CD4-positive, alpha-beta T cell treated with Interleukin-2 at 100 ng/mL for 4 hours (primary cell): ENCODE results near the gene PMEPA1.

Experiments used
- DNase-seq: peaks from one replicate; pipeline ENCODE4 v3.0.0-alpha.2; 2020; ENCODE audit warnings: low spot score

Gene PMEPA1

DNA sequence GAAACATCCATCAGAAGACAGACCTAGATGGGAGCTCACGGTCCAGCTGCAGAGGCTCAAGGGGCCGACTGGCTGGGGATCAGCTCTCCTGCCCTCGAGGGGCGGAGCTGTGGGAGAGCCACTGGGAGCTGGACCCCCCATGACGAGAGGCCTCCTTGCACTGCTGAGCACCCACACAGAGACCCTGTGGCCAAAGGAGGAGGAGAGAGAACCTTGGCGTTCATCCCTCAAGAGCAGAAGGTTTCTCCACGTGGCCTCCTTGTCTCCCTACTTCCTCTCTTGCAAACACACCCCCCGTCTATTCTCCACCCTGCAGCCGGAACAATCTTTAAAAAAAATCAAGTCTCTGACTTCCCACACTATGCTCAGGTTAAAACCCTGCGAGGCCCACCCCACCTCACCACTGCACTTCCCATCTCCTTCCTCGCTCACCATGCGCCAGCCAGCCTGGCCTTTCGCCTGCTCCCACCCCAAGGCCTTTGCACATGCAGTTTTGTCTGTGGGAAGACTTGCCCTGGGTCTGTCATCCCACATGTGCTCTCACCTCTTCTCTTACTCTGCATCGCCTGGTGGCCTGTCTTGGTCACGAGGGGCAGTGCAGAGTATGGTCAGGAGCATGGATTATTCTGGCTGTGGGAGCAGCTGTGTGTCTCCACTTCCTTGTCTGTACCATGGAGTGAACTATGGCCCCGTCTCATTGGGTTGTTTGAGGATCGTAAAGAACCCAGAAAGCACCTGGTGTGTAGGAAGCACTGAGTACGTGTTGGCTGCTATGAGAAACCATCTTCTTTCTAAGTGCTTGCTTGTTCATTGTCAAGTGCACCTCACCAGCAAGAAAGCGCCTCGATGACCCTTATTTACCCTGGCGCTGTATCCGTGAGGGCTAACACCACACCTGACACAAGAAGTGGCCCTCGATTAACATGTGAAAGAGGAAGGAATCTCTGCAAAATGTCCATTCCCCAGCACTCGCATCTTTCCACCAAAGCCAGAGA, 32.9 kb downstream of the PMEPA1 start:
- DNase-seq: no peak

DNA sequence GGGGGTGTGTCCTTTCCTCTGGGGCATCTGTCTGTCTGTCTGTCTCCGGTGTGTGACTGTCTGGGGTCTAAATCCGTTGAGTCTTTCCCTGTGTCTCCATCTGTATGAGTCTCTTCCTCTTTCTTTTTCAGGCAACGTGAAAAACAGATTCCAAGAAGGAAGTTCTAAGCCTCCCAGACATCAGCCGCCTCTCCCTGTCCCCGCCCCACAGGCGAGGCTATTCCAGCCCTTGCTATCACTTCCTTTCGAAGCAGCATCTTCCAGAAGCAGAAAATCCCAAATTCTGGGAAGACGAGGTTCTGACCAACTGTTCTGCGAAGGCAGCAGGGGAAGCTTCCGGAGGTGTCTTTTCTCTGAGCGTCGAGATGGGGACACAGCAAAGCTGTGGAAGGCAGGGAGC, 34.0 kb downstream of the PMEPA1 start:
- no peak for DNase-seq

DNA sequence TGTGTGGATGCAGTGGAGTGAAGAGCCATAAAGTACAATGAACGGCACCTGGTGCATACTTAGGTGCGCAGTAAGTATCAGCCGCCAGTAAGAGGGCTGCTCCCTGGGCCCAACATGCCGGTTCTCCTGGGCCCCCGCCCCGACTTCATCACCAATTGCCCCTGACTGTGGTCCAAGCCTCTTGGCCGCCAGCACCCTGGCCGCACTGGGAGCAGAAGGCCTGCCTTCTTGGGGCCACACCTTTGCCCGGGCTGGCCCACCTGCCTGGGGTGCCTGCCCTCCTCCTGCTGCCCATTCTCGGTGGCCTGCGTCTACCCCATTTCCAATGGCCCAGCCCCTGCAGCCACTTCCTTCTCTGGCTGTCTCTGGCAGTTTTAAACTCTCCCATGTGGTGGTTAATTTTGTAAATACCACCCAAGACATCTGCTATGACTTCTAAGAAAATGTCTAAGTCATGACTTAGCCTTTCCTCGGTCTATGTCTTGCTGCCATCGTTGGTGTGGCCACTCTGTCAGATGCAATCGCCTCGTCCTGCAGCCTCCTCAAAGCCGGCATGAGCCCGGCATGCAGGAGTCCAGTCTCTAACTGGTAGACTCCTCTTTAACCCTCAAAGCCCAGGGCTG, 36.8 kb downstream of the PMEPA1 start:
- no peak for DNase-seq

DNA sequence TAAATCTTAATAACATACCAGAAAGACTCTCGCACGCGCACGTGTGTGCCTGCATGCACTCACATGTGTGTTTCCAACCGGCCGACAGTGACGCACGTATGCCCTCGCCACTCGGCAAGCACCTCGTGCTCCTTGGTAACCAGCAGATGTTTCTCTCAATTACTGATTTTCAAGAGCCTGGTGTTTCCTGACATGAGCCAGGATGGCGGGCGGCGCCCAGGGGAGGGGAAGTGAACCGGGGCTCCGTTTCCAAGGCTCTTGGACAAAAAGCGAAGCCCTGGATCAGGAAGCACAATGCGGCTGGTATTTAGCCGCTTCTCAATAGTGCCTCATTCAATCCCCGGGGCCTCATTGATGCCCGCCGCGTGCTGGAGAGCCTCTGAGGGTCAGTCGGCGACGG, 37.7 kb downstream of the PMEPA1 start:
- DNase-seq: no peak

DNA sequence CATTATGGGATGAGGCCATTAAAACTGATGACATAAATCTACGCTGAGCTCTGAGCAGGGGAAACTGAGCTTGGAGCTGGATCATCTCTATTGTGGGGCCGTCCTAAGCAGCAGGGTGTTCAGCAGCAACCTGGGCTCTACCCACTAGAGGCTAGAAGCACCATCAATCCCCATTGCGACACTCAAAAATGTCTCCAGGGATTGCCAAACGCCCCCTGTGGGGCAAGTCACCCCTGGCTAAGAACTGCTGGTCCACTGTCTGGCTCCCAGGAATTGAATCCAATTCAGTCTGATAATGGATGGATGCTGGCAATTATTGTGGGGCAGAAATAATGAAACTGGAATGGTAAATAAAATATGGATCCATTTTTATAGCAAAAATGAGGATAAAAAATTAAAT, 38.2 kb downstream of the PMEPA1 start:
- no peak for DNase-seq

DNA sequence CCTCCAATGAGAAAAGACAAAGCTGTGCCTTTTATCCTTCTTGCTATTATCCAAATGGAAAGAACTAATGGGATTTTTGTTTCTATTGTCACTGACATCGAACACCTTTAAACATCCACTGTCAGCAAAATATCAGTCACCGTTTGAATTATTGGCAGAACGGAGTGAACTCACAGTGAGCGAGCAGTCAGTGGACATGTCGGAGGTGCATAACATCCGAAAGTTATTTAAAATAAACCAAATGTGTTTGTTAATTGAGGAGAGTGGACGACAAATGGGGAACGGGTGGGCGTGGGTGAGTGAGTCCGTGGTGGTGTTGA, 38.8 kb downstream of the PMEPA1 start:
- DNase-seq: no peak

DNA sequence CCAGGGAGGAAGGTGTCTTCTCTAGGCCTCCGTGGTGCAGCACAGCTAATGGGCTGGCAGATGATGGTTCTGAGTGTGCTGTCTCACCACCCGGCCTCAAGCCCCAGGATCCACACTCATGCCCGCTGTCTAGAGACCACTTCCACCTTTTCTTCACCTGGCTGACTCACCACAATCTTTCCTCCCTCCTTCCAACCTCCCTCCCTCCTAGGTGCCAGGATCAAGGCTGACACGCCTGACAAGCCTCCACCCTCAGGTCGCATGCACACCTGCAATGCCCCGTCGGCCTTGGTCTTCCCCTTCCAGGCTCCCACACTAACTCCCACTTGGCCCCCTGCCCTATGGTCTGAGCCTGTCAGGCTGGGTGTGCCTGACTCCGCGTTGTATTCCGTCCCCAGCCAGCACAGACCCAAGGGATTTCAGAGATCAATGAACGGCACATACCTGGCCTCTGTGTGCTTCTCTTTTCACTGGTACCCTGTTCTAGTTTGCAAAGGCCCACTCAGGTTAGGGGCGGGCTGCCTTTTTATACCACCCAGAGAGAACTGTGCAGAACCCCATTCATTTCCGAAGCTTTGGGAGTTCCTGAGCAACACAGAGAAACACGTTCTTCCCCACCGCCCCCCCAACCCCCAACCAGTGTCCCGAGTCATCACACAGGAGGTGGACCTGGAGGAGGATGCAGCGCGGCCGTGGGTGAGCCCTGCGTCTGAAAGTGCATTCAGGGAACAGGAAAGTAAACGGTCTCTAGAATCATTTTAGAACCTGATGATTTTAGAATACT, 39.3 kb downstream of the PMEPA1 start:
- no peak for DNase-seq

DNA sequence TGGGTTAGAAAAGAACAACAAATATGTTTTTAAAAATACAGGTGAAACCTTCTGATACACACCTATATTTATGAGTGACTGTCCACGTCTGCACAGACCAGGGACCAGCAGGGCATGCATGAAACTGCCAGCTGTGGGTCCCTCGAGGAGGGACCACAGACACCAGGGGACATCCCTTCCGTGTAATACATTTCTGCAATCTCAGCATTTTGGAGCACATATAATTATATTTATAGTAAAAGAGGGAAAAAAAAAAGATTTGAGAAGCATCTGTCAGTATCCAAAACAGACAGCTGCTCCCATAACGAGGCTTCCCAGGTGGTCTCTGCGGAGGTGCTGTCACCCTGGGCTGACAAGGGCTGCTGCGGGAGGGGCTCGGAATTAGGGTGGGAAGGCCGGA, 40.2 kb downstream of the PMEPA1 start:
- DNase-seq: no peak

DNA sequence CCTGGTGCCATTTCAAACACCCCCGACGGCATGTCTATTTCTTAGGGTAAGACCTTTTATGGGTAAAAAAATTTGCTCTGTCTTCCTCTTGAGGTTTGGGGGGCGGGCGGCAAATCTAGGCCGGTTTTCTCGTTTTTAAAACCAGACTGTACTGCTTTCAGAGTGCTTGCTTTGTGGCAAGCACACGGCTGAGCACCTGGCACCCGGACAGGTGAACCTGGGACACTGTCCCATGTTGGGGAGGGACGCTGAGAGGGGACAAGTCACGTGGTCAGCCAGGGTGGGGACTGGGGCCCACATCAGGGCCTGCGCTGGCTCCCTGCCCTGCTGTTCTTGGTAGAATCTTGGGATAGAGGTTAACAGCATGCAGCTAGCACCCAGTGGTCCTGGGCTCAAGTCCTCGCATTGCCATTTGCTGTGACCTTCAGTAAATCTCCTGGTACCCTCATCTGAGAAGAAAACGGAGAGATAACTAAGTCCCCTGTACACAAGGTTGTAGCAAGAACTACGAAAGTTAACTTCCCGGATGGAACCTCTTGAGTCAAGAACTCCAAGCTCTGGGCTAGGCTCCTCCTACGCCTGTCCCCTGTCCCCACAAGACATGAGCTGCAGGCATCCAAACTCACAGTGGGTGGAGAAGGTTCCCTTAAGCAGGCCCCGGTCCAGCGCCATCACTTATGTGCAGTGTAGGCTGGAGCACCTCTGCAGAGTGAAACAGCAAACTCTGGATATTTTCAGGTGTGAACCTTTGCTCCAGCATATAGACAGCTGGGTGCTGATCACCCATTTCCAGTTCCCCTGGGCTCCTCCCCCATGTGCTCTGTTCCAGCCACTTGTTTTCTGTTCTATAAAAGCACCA, 41.7 kb downstream of the PMEPA1 start:
- no peak for DNase-seq

DNA sequence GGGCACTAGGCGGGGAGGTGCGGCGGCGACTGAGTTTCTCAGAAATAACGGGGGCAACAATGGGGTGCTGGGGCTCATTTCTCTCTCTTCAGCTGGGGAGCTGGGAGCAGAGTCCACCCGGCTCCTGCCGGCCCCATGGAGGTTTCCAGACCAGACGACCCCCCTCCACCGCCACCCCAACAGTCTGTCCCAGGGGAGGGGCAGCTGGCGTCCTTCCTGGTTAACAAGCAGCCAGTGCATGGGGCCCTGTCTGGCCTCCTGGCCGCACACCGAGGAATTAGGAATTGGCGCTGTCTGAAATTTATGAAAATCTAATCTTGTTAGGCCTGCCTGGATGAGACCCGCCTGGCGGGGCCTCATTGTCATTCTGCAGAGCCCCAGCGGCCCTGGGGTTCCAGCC, 42.4 kb downstream of the PMEPA1 start:
- no peak for DNase-seq

DNA sequence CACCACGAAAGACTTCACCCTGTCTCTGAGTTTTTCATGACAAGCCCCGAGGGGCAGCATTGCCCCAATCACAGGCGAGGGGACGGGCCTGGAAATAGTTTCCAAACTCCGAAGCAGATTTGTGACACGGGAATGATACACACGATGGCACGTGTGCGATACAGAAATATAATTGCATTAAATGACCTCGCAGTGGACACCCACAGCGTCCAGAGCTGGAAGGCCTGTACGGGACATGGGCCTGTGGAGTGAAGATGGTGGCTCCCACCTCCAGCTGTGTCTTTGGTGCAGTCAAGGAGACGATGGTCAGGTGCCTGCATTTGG, 43.0 kb downstream of the PMEPA1 start:
- DNase-seq: no peak

DNA sequence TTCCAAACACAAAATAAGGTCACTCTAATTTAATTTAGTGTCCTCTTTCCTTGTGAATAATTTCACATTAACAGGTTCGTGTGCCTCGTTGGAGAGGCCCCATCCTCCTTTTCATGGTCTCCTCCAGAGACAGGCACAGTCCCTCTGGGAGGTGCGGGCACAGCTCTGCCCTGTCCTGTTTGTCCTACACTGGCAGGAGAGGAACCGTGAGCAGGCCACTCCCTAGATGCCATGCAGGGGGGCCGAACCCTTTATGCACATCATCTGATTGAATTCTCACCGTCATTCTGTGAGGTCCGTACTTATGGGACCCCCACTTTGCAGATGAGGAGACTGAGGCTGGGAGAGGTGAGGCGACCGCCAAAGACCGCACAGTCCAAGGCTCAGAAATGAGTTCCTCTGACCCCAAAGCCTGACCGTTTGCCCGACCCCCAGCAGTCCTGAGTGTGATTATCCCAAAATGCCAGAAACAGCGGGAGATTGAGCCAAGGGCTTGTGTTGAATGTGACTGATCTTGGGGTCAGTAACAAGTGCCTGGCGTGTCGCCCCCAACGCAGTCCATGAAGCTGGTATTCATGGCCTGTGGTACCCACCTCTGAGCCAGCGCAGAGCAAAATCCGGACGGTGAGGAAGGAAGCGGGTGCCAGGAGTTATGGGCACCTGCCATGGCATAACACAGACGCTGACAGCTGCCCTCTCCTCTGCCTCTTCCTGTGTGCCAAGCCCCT, 43.5 kb downstream of the PMEPA1 start:
- DNase-seq: no peak

DNA sequence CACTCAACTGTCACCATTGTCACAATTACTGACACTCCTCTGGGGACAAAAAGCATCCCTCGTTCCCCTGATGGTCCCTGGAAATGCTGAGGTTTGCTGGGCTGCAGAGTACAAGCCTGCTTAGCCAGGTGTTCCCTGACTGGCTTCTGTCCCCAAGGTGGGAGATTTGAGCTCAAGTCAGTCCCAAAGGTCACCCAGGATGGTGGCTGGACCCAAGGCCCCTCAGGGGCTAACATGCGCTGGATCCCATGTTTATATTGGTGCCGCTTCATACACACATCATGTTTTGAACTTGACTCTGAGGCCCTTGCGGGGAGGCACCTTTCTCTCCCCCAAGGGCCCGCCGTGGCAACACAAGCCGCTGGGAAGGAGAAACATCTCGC, 44.2 kb downstream of the PMEPA1 start:
- DNase-seq: no peak

DNA sequence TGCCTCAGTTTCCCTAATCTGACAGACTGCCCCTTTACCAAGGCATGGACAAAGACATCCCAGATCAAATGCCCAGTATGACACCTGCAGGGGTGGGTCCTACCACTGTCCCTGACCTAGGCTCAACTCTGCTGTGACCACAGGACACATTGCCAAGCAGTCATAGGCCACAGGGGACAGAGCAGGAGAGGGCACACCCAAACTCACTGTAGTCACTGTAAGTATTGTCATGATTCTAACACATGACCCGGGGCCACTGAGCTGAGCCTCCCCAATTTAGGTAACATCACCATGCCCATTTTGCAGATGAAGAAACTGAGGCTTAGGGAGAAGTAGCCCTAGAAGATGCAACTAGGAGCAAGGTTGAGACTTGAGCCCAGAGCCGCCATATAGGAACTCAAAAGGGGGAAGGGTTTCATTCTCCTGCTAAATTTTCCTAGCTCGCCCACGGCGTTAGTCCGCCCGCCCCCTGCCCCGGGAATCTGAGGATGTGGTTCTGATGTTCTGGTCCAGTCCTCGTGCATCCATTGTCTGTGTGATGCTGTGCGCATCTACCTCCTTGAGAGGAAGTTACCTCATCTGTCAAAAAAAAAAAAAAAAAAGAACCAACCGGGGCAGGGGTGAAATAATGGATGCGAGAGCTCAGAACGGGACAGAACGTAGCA, 44.8 kb downstream of the PMEPA1 start:
- DNase-seq: no peak

DNA sequence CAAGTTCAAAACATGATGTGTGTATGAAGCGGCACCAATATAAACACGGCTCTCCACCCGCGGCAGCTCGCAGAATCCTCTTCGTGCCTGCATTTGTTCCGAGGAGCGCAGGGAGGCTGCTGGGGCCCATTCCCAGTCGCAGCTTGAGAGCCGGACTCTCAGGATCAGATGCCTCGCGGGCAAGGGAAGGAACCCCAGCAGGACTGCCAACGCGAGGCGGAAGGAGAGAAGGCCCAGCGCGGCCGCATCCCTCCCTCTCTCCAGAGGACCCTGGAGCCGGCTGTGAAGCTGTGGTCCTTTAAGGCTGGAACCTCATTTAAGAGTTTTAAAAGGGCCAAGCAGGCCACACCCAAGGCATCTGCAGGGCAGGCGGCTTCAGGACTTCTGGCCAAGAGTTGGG, 45.3 kb downstream of the PMEPA1 start:
- DNase-seq: no peak

DNA sequence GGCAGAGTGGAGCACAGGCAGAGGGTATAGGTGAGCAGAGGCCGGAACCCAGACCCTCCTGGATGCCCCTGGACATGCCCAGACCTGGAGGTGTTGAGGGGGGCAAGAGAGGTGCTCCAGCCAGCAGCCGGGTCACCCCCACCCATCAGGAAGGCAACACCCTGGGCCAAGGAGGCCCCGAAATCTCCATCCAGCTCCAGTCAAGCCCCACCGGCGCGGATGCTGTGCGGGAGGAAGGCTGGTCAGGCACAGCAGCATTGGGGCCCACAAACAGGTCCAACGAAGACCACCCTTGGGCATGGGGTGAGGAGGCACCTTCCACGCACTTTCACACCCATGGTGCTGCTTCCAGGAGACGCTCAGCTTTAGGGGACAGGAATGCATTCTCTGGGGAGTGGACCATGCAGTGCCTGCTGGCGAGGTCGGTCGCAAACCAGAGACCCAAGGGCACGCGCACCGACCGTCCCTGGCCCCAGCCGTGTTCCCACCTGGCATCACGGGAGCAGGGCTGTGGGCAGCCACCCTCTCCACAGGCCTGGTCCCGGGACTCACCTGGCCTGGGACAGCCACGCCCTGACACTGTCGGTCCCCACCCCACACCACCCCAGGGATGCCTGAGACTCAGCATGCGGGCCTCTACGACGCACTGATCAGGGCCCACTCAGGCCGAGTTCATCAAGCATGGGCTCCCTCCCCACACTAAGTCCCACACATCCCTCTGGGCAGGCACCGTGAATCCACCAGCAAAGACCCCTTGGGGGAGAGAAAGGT, 45.9 kb downstream of the PMEPA1 start:
- no peak for DNase-seq

DNA sequence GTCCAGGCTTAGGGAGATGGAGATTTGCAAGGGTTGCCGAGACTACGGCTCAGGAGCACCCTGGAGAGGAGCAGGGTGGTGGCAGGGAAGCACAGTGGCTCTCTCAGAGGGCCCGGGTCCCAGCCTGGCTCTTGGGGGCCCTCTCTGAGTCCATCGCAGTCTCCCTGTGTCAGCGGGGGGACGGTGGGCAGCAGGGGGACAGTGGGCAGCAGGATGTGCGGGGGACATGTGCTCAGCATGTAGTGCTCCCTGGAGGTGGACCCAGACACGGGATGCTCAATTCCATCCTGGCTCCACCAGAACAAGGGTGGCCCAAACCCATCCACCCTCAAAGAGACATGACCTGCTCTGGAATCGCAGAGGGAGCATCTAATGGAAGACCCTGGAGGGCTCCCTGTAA, 46.6 kb downstream of the PMEPA1 start:
- DNase-seq: no peak

DNA sequence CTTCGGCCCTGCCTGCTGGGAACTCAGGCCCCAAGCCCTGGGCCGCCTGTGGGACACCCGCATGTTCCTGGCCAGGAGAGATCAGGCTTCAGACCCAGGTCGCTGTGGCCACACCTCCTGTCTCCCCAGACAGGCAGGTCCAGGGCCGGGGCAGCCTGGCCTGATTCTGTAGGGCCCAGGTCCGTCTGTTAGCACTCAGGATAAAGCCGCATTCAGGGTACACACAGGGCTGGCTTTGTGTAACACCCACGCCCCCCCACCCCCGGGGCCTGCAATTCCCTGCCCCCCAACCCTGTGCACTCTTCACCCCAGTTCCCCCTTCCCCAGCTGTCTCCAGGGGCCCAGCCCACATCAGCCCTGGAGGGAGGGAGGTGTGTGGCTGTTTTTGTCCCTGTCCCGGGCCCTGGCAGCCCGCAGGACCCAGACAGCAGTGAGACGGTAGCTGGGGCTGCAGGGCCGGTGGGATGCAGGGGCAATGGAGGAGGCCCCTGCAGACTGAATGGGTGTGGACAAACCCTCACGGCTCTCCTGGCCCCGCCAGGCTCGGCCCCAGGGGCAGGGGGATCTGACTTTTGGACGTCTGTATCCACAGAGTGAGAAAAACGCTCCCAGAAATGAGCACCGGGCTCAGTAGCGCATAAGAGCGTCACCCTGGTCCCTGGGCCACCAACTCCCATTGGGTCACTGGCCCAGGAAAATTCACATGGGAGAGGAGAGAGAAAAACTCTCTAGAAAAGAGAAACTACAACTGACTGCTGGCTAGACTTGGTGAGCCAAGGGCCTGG, 47.2 kb downstream of the PMEPA1 start:
- DNase-seq: no peak

DNA sequence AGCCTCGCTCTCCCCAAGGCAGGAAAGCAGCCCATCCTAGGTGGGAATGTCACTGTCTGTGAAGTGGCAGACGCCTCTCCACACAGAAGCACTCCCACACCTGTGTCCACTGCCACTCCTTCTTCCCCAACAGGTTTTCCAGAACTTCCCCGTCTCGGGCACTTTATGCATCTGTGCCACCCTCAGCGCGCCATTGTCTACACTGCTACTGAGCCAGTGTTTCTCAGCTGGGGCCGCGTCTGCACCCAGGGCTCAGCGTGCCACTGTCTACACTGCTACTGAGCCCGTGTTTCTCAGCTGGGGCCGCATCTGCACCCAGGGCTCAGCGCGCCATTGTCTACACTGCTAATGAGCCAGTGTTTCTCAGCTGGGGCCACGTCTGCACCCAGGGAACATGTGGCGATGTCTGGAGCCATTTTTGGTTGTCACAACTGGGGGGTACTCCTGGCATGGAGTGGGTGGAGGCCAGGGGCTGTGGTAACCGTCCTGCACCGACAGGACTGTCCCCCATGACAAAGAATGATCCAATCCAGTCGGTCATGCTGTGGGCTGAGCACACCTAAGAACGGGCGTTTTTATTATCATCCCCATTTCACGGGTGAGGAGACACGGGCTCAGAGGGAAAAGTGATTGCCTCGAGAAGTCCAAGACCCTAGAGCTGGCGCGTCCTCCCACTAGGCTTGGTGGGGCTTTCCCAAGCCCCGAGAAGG, 47.9 kb downstream of the PMEPA1 start:
- no peak for DNase-seq
